GM12878 (cell line): ENCODE results near the gene ERO1B. TPM values are rescaled to one million over a fixed set of nuclear protein-coding genes. Genes with fewer than 3 reads are reported as not detected.

Experiments used
- ATAC-seq: fragments of 200-7000 bp; cut with Tn5 transposase; 3 replicates; pipeline ENCODE4 v1.9.1; 2020; ENCODE audit warnings: mild to moderate bottlenecking, moderate library complexity
- BruUV-seq: library from RNA; stranded (reverse); fragments of 400-500 nt; replicated peaks from 2 replicates; lab custom pipeline; 2021; lab: Mats Ljungman, UMichigan
- CTCF ChIA-PET: fragments of 300-600 bp; sonication (Branson Sonifier 250); formaldehyde crosslinking; extraction: SDS; loops from one replicate; lab custom pipeline; 2021; ENCODE audit warnings: inconsistent platforms; lab: Yijun Ruan, JAX
- POLR2A ChIA-PET: fragments of 350-600 bp; formaldehyde crosslinking; extraction: SDS; loops from one replicate; lab custom pipeline; 2021; ENCODE audit warnings: inconsistent platforms; lab: Charles Lee
- RAD21 ChIA-PET: fragments of 300-600 bp; sonication (Branson Sonifier 250); formaldehyde crosslinking; loops from one replicate; lab custom pipeline; 2023; ENCODE audit warnings: antibody characterized with exemption; ENCODE audit not compliant: unreplicated experiment; lab: Charles Lee
- SMC1A ChIA-PET: fragments of 300-600 bp; sonication (Branson Sonifier 250); formaldehyde crosslinking; loops from one replicate; lab custom pipeline; 2023; ENCODE audit not compliant: unreplicated experiment, uncharacterized antibody; lab: Charles Lee
- DNase-seq: peaks from one replicate; pipeline ENCODE4 v3.0.0-alpha.2; 2011; ENCODE audit warnings: low read depth, low spot score
- FAIRE-seq: peaks from 3 replicates; lab custom pipeline; 2011; peaks lifted over from hg19 to GRCh38; lab: Jason Lieb, UNC
- H2AFZ ChIP-seq: 2 replicates; pipeline ENCODE4 v1.6.0; 2011; ENCODE audit warnings: low read depth, low read length, control low read depth; ENCODE audit not compliant: control insufficient read depth
- H3K27ac ChIP-seq: 2 replicates; pipeline ENCODE4 v1.5.1; 2011; ENCODE audit warnings: control low read depth; ENCODE audit not compliant: control insufficient read depth, insufficient read depth
- H3K27me3 ChIP-seq, 2 experiments: replicated peaks in 1 of 2; 2 replicates each; pipeline versions ENCODE4 v1.6.0 to v1.6.1; 2011; ENCODE audit warnings: low read length in 1 of 2; ENCODE audit not compliant: control insufficient read depth in 2 of 2, insufficient read depth in 2 of 2
- H3K36me3 ChIP-seq, 2 experiments: 2 replicates each; pipeline ENCODE4 v1.5.1; 2011; ENCODE audit warnings: low read length in 1 of 2; ENCODE audit not compliant: control insufficient read depth in 2 of 2, insufficient read depth in 2 of 2
- H3K4me1 ChIP-seq: 2 replicates; pipeline ENCODE4 v1.6.1; 2011; ENCODE audit warnings: mild to moderate bottlenecking, low read length, moderate library complexity, mixed read lengths; ENCODE audit not compliant: control insufficient read depth, insufficient read depth
- H3K4me2 ChIP-seq: 2 replicates; pipeline ENCODE4 v1.6.0; 2011; ENCODE audit warnings: control low read depth; ENCODE audit not compliant: control insufficient read depth, insufficient read depth
- H3K4me3 ChIP-seq: fragments of 200-600 bp; sonication (generic); 2 replicates; pipeline ENCODE4 v1.5.1; 2016
- H3K79me2 ChIP-seq: 2 replicates; pipeline ENCODE4 v1.6.0; 2011; ENCODE audit warnings: low read length; ENCODE audit not compliant: control insufficient read depth, insufficient read depth
- H3K9ac ChIP-seq: 2 replicates; pipeline ENCODE4 v1.8.0; 2011; ENCODE audit warnings: low read length, control low read depth, mixed read lengths; ENCODE audit not compliant: control insufficient read depth, insufficient read depth
- H3K9me3 ChIP-seq: replicated peaks from 3 replicates; pipeline ENCODE4 v1.5.1; 2011; ENCODE audit warnings: mild to moderate bottlenecking, low read length; ENCODE audit not compliant: control insufficient read depth, insufficient read depth
- H4K20me1 ChIP-seq: 2 replicates; pipeline ENCODE4 v1.6.0; 2011; ENCODE audit not compliant: control insufficient read depth, insufficient read depth
- CEBPB ChIP-seq, 2 experiments: fragments of 150-350 bp in 1 of 2; IDR thresholded peaks; 2 replicates each; pipeline ENCODE4 v1.6.1; 2012 to 2014; ENCODE audit warnings: low read depth in 2 of 2, low read length in 2 of 2, borderline replicate concordance in 1 of 2, inconsistent platforms in 1 of 2
- EZH2 ChIP-seq: IDR thresholded peaks from 2 replicates; pipeline ENCODE4 v1.6.1; 2012; ENCODE audit warnings: low read depth, mild to moderate bottlenecking, control low read depth, inconsistent platforms, low read length, borderline replicate concordance; ENCODE audit not compliant: control insufficient read depth
- KLF5 ChIP-seq: fragments of 450-650 bp; IDR thresholded peaks from 2 replicates; pipeline ENCODE4 v1.6.1; 2014; ENCODE audit warnings: mild to moderate bottlenecking; ENCODE audit not compliant: partially characterized antibody
- MEF2B ChIP-seq: fragments of 450-650 bp; IDR thresholded peaks from 2 replicates; pipeline ENCODE4 v1.6.1; 2018; ENCODE audit warnings: mild to moderate bottlenecking, moderate library complexity; ENCODE audit not compliant: partially characterized antibody, poor library complexity, severe bottlenecking
- NRF1 ChIP-seq: conservative IDR thresholded peaks from 2 replicates; pipeline ENCODE4 v1.6.1; 2011; ENCODE audit warnings: mild to moderate bottlenecking, low read depth, low read length, improper control_type of control experiment
- PML ChIP-seq: IDR thresholded peaks from 2 replicates; pipeline ENCODE4 v1.6.1; 2012; ENCODE audit warnings: low read length, inconsistent platforms
- POLR2A ChIP-seq: IDR thresholded peaks from 2 replicates; pipeline ENCODE4 v1.6.1; 2011; ENCODE audit warnings: low read depth, mild to moderate bottlenecking, low read length
- SMARCA5 ChIP-seq: fragments of 450-650 bp; IDR thresholded peaks from 2 replicates; pipeline ENCODE4 v1.6.1; 2017; ENCODE audit warnings: mild to moderate bottlenecking
- SMC3 ChIP-seq: IDR thresholded peaks from 2 replicates; pipeline ENCODE4 v1.6.1; 2011; ENCODE audit warnings: low read length, improper control_type of control experiment, borderline replicate concordance
- SP1 ChIP-seq: IDR thresholded peaks from one replicate; pipeline ENCODE4 v1.6.1; 2011; ENCODE audit warnings: low read depth, low read length
- SUZ12 ChIP-seq: fragments of 200-600 bp; sonication (generic); IDR thresholded peaks from one replicate; pipeline ENCODE4 v1.6.1; 2018; ENCODE audit warnings: antibody characterized with exemption, mild to moderate bottlenecking; ENCODE audit not compliant: unreplicated experiment
- TCF12 ChIP-seq: IDR thresholded peaks from 2 replicates; pipeline ENCODE4 v1.6.1; 2011; ENCODE audit warnings: low read depth, mild to moderate bottlenecking, low read length
- in situ Hi-C: fragments of 300-500 bp; cut with MboI; formaldehyde crosslinking; loops from 9 replicates; pipeline ENCODE4 v1.14.3; 2018; ENCODE audit warnings: mixed read lengths
- intact Hi-C: fragments of 100-400 bp; cut with micrococcal nuclease; formaldehyde crosslinking; loops from one replicate; pipeline ENCODE4 v1.14.2; 2022; ENCODE audit not compliant: unreplicated experiment
- polyA plus RNA-seq, 11 experiments: library from polyadenylated mRNA; depleted of rRNA in 4 of 11; unstranded in 6 of 11; stranded (reverse) in 5 of 11; fragments of >200 nt; fragmentation: Nextera tagmentation in 4 of 11; fragmentation: Illumina TruSeq in 1 of 11; extraction: Ambion mirVana in 4 of 11; extraction: Trizol in 1 of 11; gene quantifications; 1 replicate in 1 of 11; 2 replicates in 10 of 11; pipeline versions ENCODE4 v1.2.1 to v1.2.3, GENCODE V29; 2011 to 2016; ENCODE audit warnings: inconsistent platforms in 2 of 11, missing spikeins in 2 of 11, low read depth in 1 of 11
- total RNA-seq, 4 experiments: library from RNA; depleted of rRNA in 3 of 4; stranded (reverse); fragments of >200 nt in 3 of 4; fragmentation: Illumina TruSeq in 1 of 4; extraction: Trizol in 1 of 4; gene quantifications; 2 replicates each; pipeline versions ENCODE4 v1.2.1 to v1.2.3, GENCODE V29; 2013 to 2021
- TF ChIP-seq, protein P1 (sequence below): fragments of 450-650 bp; IDR thresholded peaks from 2 replicates; pipeline ENCODE4 v1.6.1; 2017; ENCODE audit warnings: antibody characterized with exemption, mild to moderate bottlenecking, moderate library complexity
- TF ChIP-seq, protein P2 (sequence below): IDR thresholded peaks from 2 replicates; pipeline ENCODE4 v1.6.1; 2012; ENCODE audit warnings: low read length, inconsistent platforms
- TF ChIP-seq, protein P3 (sequence below): fragments of 450-650 bp; IDR thresholded peaks from 2 replicates; pipeline ENCODE4 v1.6.1; 2017; ENCODE audit warnings: borderline replicate concordance
- TF ChIP-seq, protein P4 (sequence below): fragments of 450-650 bp; IDR thresholded peaks from 2 replicates; pipeline ENCODE4 v1.6.1; 2016; ENCODE audit warnings: mild to moderate bottlenecking, moderate library complexity, borderline replicate concordance

The ERO1B gene
- total and polyA plus RNA-seq, 10 of the 15 experiments (the other 5 are each of a cell fraction or from before 2014, with no cell fraction given), result 9.0 to 30.9 (median 23.0) TPM

DNA sequence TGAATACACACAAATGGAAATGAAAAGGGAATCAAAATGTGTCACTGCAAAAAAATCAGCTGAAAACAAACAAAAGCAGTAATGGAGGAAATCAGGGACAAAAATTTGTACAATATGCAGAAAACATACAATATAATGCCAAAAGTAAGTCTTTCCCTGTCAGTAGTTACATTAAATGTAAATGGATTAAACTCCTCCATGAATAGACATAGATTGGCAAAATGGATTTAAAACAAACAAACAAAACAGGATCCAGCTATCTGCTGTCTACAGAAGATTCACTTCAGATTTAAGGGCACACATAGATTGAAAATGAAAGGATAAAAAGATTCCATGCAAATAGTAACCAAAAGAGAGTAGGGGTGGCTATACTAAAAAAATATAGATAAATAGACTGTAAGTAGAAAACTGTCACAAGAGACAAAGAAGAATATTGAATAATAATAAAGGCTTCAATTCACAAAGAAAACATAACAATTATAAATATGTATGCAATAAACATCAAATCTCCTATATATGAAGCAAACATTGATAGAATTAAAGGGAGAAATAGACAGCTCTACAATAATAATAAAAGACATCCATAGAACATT lies 42.2 kb upstream of the ERO1B start:
- CTCF ChIA-PET, result no interaction called here
- DNase-seq, result no peak
- no peaks in the 10 kb centered on the region for H4K20me1 ChIP-seq
- no peaks in the 10 kb centered on the region; the same call in 1 of the 3 replicates for H3K9me3 ChIP-seq
- H3K27ac ChIP-seq, result no peak overlapping the region
- H2AFZ ChIP-seq, result no peak overlapping the region
- no peak overlapping the region for H3K9ac ChIP-seq
- BruUV-seq, result no TSS peak
- H3K79me2 ChIP-seq, result no peaks in the 10 kb centered on the region
- H3K4me2 ChIP-seq, result no peak overlapping the region
- SMC1A ChIA-PET, result interaction anchor here (1.0 to 1.4 kb wide), 2 partner anchors 19 to 168 kb away, joined by 5 read pairs; no protein-coding TSS in a partner anchor
- no peak for ATAC-seq
- H3K4me3 ChIP-seq, result no peak overlapping the region
- H3K27me3 ChIP-seq, result no peaks in the 10 kb centered on the region
- intact Hi-C loops, result no loop called here
- POLR2A ChIA-PET, result no interaction called here
- RAD21 ChIA-PET, result no interaction called here
- no peaks in the 10 kb centered on the region for H3K36me3 ChIP-seq
- no peak for FAIRE-seq
- H3K4me1 ChIP-seq, result no peaks in the 10 kb centered on the region
- in situ Hi-C loops, result no loop called here
- TF ChIP-seq SMC3, result no peak
- TF ChIP-seq, protein P1, sequence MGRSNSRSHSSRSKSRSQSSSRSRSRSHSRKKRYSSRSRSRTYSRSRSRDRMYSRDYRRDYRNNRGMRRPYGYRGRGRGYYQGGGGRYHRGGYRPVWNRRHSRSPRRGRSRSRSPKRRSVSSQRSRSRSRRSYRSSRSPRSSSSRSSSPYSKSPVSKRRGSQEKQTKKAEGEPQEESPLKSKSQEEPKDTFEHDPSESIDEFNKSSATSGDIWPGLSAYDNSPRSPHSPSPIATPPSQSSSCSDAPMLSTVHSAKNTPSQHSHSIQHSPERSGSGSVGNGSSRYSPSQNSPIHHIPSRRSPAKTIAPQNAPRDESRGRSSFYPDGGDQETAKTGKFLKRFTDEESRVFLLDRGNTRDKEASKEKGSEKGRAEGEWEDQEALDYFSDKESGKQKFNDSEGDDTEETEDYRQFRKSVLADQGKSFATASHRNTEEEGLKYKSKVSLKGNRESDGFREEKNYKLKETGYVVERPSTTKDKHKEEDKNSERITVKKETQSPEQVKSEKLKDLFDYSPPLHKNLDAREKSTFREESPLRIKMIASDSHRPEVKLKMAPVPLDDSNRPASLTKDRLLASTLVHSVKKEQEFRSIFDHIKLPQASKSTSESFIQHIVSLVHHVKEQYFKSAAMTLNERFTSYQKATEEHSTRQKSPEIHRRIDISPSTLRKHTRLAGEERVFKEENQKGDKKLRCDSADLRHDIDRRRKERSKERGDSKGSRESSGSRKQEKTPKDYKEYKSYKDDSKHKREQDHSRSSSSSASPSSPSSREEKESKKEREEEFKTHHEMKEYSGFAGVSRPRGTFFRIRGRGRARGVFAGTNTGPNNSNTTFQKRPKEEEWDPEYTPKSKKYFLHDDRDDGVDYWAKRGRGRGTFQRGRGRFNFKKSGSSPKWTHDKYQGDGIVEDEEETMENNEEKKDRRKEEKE, result no peak
- TF ChIP-seq, protein P2, sequence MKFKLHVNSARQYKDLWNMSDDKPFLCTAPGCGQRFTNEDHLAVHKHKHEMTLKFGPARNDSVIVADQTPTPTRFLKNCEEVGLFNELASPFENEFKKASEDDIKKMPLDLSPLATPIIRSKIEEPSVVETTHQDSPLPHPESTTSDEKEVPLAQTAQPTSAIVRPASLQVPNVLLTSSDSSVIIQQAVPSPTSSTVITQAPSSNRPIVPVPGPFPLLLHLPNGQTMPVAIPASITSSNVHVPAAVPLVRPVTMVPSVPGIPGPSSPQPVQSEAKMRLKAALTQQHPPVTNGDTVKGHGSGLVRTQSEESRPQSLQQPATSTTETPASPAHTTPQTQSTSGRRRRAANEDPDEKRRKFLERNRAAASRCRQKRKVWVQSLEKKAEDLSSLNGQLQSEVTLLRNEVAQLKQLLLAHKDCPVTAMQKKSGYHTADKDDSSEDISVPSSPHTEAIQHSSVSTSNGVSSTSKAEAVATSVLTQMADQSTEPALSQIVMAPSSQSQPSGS, result no peak
- TF ChIP-seq SUZ12, result no peak
- TF ChIP-seq POLR2A, result no peak
- TF ChIP-seq EZH2, result no peak
- TF ChIP-seq SMARCA5, result no peak
- TF ChIP-seq, protein P3, sequence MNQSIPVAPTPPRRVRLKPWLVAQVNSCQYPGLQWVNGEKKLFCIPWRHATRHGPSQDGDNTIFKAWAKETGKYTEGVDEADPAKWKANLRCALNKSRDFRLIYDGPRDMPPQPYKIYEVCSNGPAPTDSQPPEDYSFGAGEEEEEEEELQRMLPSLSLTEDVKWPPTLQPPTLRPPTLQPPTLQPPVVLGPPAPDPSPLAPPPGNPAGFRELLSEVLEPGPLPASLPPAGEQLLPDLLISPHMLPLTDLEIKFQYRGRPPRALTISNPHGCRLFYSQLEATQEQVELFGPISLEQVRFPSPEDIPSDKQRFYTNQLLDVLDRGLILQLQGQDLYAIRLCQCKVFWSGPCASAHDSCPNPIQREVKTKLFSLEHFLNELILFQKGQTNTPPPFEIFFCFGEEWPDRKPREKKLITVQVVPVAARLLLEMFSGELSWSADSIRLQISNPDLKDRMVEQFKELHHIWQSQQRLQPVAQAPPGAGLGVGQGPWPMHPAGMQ, result no peak
- TF ChIP-seq KLF5, result no peak
- no peak for TF ChIP-seq PML
- TF ChIP-seq NRF1, result no peak
- no peak for TF ChIP-seq MEF2B
- TF ChIP-seq TCF12, result no peak
- TF ChIP-seq, protein P4, sequence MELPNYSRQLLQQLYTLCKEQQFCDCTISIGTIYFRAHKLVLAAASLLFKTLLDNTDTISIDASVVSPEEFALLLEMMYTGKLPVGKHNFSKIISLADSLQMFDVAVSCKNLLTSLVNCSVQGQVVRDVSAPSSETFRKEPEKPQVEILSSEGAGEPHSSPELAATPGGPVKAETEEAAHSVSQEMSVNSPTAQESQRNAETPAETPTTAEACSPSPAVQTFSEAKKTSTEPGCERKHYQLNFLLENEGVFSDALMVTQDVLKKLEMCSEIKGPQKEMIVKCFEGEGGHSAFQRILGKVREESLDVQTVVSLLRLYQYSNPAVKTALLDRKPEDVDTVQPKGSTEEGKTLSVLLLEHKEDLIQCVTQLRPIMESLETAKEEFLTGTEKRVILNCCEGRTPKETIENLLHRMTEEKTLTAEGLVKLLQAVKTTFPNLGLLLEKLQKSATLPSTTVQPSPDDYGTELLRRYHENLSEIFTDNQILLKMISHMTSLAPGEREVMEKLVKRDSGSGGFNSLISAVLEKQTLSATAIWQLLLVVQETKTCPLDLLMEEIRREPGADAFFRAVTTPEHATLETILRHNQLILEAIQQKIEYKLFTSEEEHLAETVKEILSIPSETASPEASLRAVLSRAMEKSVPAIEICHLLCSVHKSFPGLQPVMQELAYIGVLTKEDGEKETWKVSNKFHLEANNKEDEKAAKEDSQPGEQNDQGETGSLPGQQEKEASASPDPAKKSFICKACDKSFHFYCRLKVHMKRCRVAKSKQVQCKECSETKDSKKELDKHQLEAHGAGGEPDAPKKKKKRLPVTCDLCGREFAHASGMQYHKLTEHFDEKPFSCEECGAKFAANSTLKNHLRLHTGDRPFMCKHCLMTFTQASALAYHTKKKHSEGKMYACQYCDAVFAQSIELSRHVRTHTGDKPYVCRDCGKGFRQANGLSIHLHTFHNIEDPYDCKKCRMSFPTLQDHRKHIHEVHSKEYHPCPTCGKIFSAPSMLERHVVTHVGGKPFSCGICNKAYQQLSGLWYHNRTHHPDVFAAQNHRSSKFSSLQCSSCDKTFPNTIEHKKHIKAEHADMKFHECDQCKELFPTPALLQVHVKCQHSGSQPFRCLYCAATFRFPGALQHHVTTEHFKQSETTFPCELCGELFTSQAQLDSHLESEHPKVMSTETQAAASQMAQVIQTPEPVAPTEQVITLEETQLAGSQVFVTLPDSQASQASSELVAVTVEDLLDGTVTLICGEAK, result no peak
- no peak for TF ChIP-seq CEBPB (IDR thresholded peaks at IDR 0.05; ENCODE audit: borderline replicate concordance in 1 of 2, low read depth in 2 of 2, low read length in 2 of 2)
- TF ChIP-seq SP1, result no peak
